KOPT-K1 (cell line): ENCODE measurements around the gene RAF1.
A peak's percentile ranks its signal among the peaks of the same experiment; 100 is the strongest.
"Not testable (repeated sequence)": the region's sequence is repeated elsewhere in the genome, so short reads cannot be mapped to it uniquely, and the experiment has no call there.

ENCODE experiments used
- H3K27ac ChIP-seq: fragments of 200-600 bp; sonication (generic); 2 replicates; pipeline ENCODE4 v1.5.1; 2016; ENCODE audit warnings: antibody characterized with exemption, mild to moderate bottlenecking, low read depth, low read length; ENCODE audit not compliant: poor library complexity, severe bottlenecking
- H3K36me3 ChIP-seq: fragments of 200-600 bp; sonication (generic); 2 replicates; pipeline ENCODE4 v1.5.1; 2017; ENCODE audit warnings: antibody characterized with exemption, mild to moderate bottlenecking, low read length, moderate library complexity; ENCODE audit not compliant: insufficient read depth
- H3K9me3 ChIP-seq: fragments of 200-600 bp; sonication (generic); 2 replicates; pipeline ENCODE4 v1.5.1; 2017; ENCODE audit warnings: antibody characterized with exemption, low read length, mild to moderate bottlenecking; ENCODE audit not compliant: insufficient read depth, poor library complexity, severe bottlenecking

Gene RAF1

GRCh38 chr3:12663936-12664908 is at the start of gene RAF1:
TSS of gene RAF1 (minus strand) at chr3:12664117. CDS start at chr3:12618721, 45,396 bp downstream.
- H3K27ac ChIP-seq: peak within 1 kb of the TSS; percentile 97
- H3K36me3 ChIP-seq: no peaks in the 10 kb centered on the region
- no peaks in the 10 kb centered on the region for H3K9me3 ChIP-seq

- H3K27ac ChIP-seq: no peak overlapping the region
- H3K36me3 ChIP-seq: no peaks in the 10 kb centered on the region
- no peaks in the 10 kb centered on the region for H3K9me3 ChIP-seq
Measured at GRCh38 chr3:12710062-12710461, 46.1 kb upstream of the RAF1 start.

- no peaks in the 10 kb centered on the region for H3K36me3 ChIP-seq
- no peak overlapping the region for H3K27ac ChIP-seq
- H3K9me3 ChIP-seq: no peaks in the 10 kb centered on the region
Measured at GRCh38 chr3:12709334-12709733, 45.4 kb upstream of the RAF1 start.

- Histone ChIP-seq H3K9me3 (no peaks in the 10 kb centered on the region), H3K27ac (no peak overlapping the region), H3K36me3 (no peaks in the 10 kb centered on the region)
Measured at GRCh38 chr3:12708584-12709192, 44.8 kb upstream of the RAF1 start.

GRCh38 chr3:12707449-12707848 is 43.5 kb upstream of the RAF1 start:
- Histone ChIP-seq H3K27ac (no peak overlapping the region), H3K9me3 (no peaks in the 10 kb centered on the region)

GRCh38 chr3:12706504-12707253 is 42.8 kb upstream of the RAF1 start:
- no peak overlapping the region for H3K27ac ChIP-seq
- H3K36me3 ChIP-seq: no peaks in the 10 kb centered on the region
- no peaks in the 10 kb centered on the region for H3K9me3 ChIP-seq

More at GRCh38 chr3:12707449-12707848, 43.5 kb upstream of the RAF1 start:
- H3K36me3 ChIP-seq: no peaks in the 10 kb centered on the region

GRCh38 chr3:12705981-12706380 is 42.1 kb upstream of the RAF1 start:
- no peaks in the 10 kb centered on the region for H3K36me3 ChIP-seq
- no peaks in the 10 kb centered on the region for H3K9me3 ChIP-seq
- H3K27ac ChIP-seq: no peak overlapping the region

GRCh38 chr3:12705374-12705926 is 41.5 kb upstream of the RAF1 start:
- Histone ChIP-seq H3K36me3 (no peaks in the 10 kb centered on the region), H3K9me3 (no peaks in the 10 kb centered on the region), H3K27ac (no peak overlapping the region)

GRCh38 chr3:12702501-12702900 is 38.6 kb upstream of the RAF1 start:
- Histone ChIP-seq H3K36me3 (no peaks in the 10 kb centered on the region), H3K9me3 (no peaks in the 10 kb centered on the region), H3K27ac (no peak overlapping the region)

- H3K36me3 ChIP-seq, H3K27ac ChIP-seq, H3K9me3 ChIP-seq: not testable (repeated sequence)
Measured at GRCh38 chr3:12701601-12702000, 37.7 kb upstream of the RAF1 start.

GRCh38 chr3:12700800-12701199 is 36.9 kb upstream of the RAF1 start:
- H3K9me3 ChIP-seq: no peaks in the 10 kb centered on the region

GRCh38 chr3:12695916-12696315 is 32.0 kb upstream of the RAF1 start:
- H3K36me3 ChIP-seq: no peaks in the 10 kb centered on the region
- H3K27ac ChIP-seq: no peak overlapping the region
- H3K9me3 ChIP-seq: no peaks in the 10 kb centered on the region

More at GRCh38 chr3:12700800-12701199, 36.9 kb upstream of the RAF1 start:
- Histone ChIP-seq H3K36me3 (no peaks in the 10 kb centered on the region), H3K27ac (no peak overlapping the region)

- Histone ChIP-seq H3K9me3 (no peaks in the 10 kb centered on the region), H3K36me3 (no peaks in the 10 kb centered on the region), H3K27ac (no peak overlapping the region)
Measured at GRCh38 chr3:12695112-12695511, 31.2 kb upstream of the RAF1 start.

GRCh38 chr3:12692444-12692843 is 28.5 kb upstream of the RAF1 start:
- no peaks in the 10 kb centered on the region for H3K9me3 ChIP-seq
- H3K27ac ChIP-seq: no peak overlapping the region
- H3K36me3 ChIP-seq: no peaks in the 10 kb centered on the region
